ENCODE results near the gene TMEM176B.

DNA sequence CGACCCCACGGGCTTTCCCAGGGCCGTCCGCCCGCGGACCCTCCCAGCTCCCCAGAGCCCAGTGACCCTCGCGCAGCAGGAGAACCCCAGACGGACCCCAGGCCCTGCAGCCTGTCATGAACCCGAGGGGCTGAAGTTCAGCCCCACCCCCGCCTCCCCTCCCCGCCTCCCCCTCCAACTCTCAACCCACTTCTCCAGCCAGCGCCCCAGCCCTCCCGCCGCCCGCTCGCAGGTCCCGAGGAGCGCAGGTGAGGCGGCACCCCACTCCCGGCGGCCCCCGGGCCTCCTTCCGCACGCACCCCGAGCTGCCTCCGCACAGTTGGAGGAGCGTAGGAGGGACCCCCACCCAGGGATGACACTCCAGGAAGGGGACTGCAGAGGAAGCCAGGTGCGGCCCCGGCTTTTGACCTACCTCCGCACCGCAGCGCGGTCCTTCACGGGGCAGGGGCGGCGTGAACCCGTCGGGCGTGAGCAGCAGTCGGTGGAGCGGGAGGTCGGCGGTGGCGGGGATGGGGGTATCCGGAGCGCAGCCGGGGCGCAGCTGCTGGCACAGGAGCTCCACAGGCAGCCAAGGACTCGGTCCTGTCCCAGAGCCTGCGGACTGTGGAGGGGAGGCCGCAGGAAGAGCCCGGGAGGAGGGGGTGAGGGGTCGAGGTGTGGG lies 547 bp upstream of the TMEM176B start, which contains the start of gene TMEM176A:
- no peak for TF ChIP-seq CTCF (conservative IDR thresholded peaks at IDR 0.05; ENCODE audit: low read length)
- no peak for TF ChIP-seq EZH2phosphoT487 (IDR thresholded peaks at IDR 0.05; ENCODE audit: borderline replicate concordance)

All from Loucy (cell line).